OCI-LY7 (cell line): Measurements from ENCODE around the gene RNF207.

Source experiments
- EZH2phosphoT487 ChIP-seq: fragments of 200-600 bp; sonication (generic); IDR thresholded peaks from 2 replicates; pipeline ENCODE4 v1.6.1; 2018; ENCODE audit warnings: low read depth, borderline replicate concordance, mild to moderate bottlenecking, mixed run types, antibody characterized with exemption, low read length, moderate library complexity, mixed read lengths
- TF ChIP-seq, protein P1 (sequence below): fragments of 200-600 bp; sonication (generic); conservative IDR thresholded peaks from 2 replicates; pipeline ENCODE4 v1.5.1; 2014; ENCODE audit warnings: mild to moderate bottlenecking, antibody characterized with exemption, low read length, moderate library complexity, mixed read lengths

GRCh38 chr1:6252374-6252710, 46.4 kb downstream of the RNF207 start:
- TF ChIP-seq, protein P1, sequence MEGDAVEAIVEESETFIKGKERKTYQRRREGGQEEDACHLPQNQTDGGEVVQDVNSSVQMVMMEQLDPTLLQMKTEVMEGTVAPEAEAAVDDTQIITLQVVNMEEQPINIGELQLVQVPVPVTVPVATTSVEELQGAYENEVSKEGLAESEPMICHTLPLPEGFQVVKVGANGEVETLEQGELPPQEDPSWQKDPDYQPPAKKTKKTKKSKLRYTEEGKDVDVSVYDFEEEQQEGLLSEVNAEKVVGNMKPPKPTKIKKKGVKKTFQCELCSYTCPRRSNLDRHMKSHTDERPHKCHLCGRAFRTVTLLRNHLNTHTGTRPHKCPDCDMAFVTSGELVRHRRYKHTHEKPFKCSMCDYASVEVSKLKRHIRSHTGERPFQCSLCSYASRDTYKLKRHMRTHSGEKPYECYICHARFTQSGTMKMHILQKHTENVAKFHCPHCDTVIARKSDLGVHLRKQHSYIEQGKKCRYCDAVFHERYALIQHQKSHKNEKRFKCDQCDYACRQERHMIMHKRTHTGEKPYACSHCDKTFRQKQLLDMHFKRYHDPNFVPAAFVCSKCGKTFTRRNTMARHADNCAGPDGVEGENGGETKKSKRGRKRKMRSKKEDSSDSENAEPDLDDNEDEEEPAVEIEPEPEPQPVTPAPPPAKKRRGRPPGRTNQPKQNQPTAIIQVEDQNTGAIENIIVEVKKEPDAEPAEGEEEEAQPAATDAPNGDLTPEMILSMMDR, result no peak
- no peak for TF ChIP-seq EZH2phosphoT487
